HL-60 (cell line): ENCODE measurements around the gene SLC44A3.

Experiments
- CTCF ChIP-seq: IDR thresholded peaks from one replicate; pipeline ENCODE4 v1.5.1; 2011; ENCODE audit warnings: low read length, control low read depth, inconsistent platforms; ENCODE audit not compliant: insufficient read depth
- GABPA ChIP-seq: IDR thresholded peaks from 2 replicates; pipeline ENCODE4 v1.6.1; 2012; ENCODE audit warnings: low read depth
- POLR2AphosphoS5 ChIP-seq: IDR thresholded peaks from 2 replicates; pipeline ENCODE4 v1.6.1; 2012; ENCODE audit warnings: low read depth
- REST ChIP-seq: IDR thresholded peaks from 2 replicates; pipeline ENCODE4 v1.6.1; 2012; ENCODE audit warnings: low read depth; ENCODE audit not compliant: insufficient replicate concordance

- no peak for TF ChIP-seq CTCF
- TF ChIP-seq POLR2AphosphoS5, result no peak
- no peak for TF ChIP-seq GABPA
- TF ChIP-seq REST, result no peak
These were observed 64.3 kb downstream of the SLC44A3 start for GRCh38 chr1:94884507-94884906.
